GM21737 (cell line): Measurements from ENCODE around the gene SERPINH1.

Experiments
- ATAC-seq: cut with Tn5 transposase; IDR thresholded peaks from one replicate; pipeline ENCODE4 v1.9.1; 2021; ENCODE audit warnings: mild to moderate bottlenecking, moderate library complexity; ENCODE audit not compliant: unreplicated experiment

SERPINH1 gene

GRCh38 chr11:75554258-75555022 lies 7.6 kb upstream of the SERPINH1 start:
- no peak for ATAC-seq

- no peak for ATAC-seq
Measured at GRCh38 chr11:75555079-75555811, 6.8 kb upstream of the SERPINH1 start.

- no peak for ATAC-seq
Measured at GRCh38 chr11:75556275-75556674, 5.8 kb upstream of the SERPINH1 start.

GRCh38 chr11:75557666-75558494 lies 4.2 kb upstream of the SERPINH1 start:
- no peak for ATAC-seq

GRCh38 chr11:75558939-75559843 lies 2.9 kb upstream of the SERPINH1 start:
- no peak for ATAC-seq

GRCh38 chr11:75560644-75561043 lies 1.4 kb upstream of the SERPINH1 start:
- no peak for ATAC-seq

GRCh38 chr11:75561426-75562047 lies 516 bp upstream of the SERPINH1 start:
- ATAC-seq, result no peak

- no peak for ATAC-seq
Measured at GRCh38 chr11:75562836-75563484, 907 bp downstream of the SERPINH1 start.

- ATAC-seq, result no peak
Measured at GRCh38 chr11:75563501-75563977, 1.5 kb downstream of the SERPINH1 start.

GRCh38 chr11:75563978-75564552 lies 2.0 kb downstream of the SERPINH1 start:
- no peak for ATAC-seq

- no peak for ATAC-seq
Measured at GRCh38 chr11:75565221-75565814, 3.3 kb downstream of the SERPINH1 start.

- ATAC-seq, result no peak
Measured at GRCh38 chr11:75565916-75566762, 4.1 kb downstream of the SERPINH1 start.

GRCh38 chr11:75566763-75567279 lies 4.8 kb downstream of the SERPINH1 start:
- no peak for ATAC-seq

GRCh38 chr11:75567971-75568370 lies 5.9 kb downstream of the SERPINH1 start:
- no peak for ATAC-seq

- no peak for ATAC-seq
Measured at GRCh38 chr11:75568616-75569219, 6.7 kb downstream of the SERPINH1 start.

- ATAC-seq, result no peak
Measured at GRCh38 chr11:75570559-75571139, 8.6 kb downstream of the SERPINH1 start.

GRCh38 chr11:75571625-75572024 lies 9.6 kb downstream of the SERPINH1 start:
- ATAC-seq, result no peak
